ENCODE results near the gene KLHL8.
A peak's percentile ranks its signal among the peaks of the same experiment; 100 is the strongest.
"Not testable (repeated sequence)": the region's sequence is repeated elsewhere in the genome, so short reads cannot be mapped to it uniquely, and the experiment has no call there.

KLHL8 gene

GRCh38 chr4:87227751-87228151 lies 7.3 kb upstream of the KLHL8 start:
- DNase-seq: no peak

- no peak for DNase-seq
These were observed 5.5 kb upstream of the KLHL8 start for GRCh38 chr4:87225936-87226335.

- no peak for DNase-seq
These were observed 3.9 kb upstream of the KLHL8 start for GRCh38 chr4:87224141-87224923.

GRCh38 chr4:87219632-87220093 lies 755 bp downstream of the KLHL8 start:
- DNase-seq: no peak

- DNase-seq: not testable (repeated sequence)
These were observed 3.1 kb downstream of the KLHL8 start for GRCh38 chr4:87217235-87217763.

GRCh38 chr4:87216469-87216868 lies 3.9 kb downstream of the KLHL8 start:
- no peak for DNase-seq

DNA sequence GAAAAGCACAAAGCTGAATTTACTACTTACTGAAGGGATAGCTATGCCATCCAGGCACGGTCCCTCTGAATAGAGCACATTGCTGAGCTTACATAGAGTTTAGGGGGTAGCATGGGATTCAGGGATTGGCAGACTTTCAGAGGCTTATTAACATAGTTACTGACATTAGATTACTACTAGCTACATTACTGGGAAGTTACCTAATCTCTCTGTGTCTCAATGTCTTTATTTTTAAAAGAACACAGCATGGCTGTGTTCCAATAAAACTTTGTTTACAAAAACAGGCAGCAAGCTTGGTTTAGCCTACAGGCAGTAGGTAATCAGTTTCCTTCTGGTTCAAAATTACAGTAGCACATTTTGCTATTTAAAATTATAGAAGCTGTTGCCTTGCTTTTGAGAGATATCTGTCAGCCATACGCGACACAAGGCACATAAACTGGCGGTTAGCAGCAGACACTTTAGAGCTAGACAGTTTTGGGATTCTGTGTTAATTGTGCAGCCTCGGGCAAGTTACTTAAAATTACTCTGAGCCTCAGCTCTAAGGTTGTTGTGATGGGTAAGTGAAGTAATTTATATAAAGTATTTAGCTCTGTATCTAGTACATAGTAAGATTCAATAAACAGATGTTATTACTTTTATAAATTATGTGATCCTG lies 6.9 kb downstream of the KLHL8 start:
- no peak for DNase-seq

DNA sequence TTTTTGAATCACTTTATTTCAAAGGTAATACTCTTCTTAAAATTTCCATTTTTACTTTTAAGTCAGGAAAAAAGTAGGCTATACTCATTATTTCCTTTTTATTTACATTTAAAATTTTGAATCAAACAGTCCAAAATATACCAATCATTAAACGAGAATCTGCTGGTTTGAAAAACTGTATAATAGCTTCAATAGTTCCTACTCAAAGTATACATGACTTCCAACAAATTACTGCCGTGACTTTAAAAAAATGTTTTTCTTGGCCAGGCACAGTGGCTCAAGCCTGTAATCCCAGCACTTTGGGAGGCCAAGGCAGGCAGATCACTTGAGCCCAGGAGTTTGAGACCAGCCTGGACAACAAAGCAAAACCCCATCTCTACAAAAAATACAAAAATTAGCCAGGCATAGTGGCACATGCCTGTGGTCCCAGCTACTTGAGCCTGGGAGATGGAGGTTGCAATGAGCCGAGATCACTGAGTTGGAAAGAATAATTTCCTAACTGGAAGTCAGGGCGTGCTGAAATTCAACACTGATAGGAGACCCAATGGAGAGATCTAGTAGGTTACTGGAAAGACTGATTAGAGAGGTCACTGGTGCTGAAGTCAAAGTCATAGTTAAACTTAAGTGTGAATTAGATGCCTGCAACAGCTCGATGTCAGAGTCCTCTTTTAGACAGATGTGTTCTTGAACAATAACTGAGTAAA lies 9.0 kb downstream of the KLHL8 start:
- no peak for DNase-seq

DNA sequence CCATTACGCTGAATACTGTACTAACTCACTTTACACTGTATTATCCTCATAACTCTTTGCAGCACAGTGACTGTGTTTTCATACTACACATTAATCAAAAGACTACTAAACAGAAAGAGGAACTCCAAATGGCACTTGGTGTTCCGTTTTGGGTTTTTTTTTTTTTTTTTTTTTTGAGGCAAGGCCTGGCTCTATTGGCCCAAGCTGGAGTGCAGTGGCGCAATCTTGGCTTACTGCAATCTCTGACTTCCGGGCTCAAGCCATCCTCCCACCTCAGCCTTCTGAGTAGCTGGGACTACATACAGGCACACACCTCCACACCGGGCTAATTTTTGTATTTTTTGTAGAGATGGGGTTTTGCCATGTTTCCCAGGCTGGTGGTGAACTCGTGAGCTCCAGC lies 10.7 kb downstream of the KLHL8 start:
- DNase-seq: peak; percentile 89

GRCh38 chr4:87209182-87209581 lies 11.2 kb downstream of the KLHL8 start:
- DNase-seq: no peak

- no peak for DNase-seq
These were observed 15.9 kb downstream of the KLHL8 start for GRCh38 chr4:87204559-87204958.

DNA sequence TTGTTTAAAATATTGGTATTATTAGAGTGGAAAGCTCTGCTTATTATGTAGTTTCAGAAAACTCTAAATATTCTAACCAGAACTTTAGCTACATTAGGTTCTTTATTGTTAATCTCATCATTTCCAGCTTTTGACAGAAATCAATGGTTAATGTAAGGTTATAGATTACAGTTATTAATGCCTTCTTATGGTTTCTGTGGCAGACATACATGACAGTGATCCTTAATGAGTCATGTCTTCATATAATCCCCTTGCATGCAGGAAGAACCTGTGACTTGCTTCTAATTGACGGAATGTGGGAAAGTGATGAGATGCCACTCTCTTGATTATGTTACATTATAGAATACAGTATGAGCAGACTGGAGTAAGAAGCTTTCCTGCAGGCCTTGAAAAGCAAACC lies 23.5 kb downstream of the KLHL8 start:
- DNase-seq: no peak

DNA sequence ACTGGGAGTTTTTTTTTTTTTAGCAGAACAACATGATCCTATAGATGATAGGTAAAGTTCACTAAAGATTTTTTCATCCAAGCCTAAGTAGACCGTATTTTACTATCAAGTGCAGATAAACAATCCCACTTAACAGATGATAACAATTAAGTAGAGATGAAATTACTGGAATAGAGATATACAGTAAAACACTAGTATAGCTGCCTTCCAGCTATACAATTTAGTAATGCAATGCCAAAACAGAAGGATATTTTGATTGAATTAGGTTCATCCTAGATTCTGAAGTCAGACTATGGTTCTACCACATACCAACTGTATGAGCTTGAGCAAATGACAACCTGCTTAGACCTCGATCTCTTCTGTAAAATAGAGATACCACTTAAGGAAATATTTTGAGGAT lies 24.3 kb downstream of the KLHL8 start:
- DNase-seq: no peak

- DNase-seq: no peak
These were observed 26.3 kb downstream of the KLHL8 start for GRCh38 chr4:87193958-87194675.

- DNase-seq: no peak
These were observed 28.1 kb downstream of the KLHL8 start for GRCh38 chr4:87192145-87192919.

DNA sequence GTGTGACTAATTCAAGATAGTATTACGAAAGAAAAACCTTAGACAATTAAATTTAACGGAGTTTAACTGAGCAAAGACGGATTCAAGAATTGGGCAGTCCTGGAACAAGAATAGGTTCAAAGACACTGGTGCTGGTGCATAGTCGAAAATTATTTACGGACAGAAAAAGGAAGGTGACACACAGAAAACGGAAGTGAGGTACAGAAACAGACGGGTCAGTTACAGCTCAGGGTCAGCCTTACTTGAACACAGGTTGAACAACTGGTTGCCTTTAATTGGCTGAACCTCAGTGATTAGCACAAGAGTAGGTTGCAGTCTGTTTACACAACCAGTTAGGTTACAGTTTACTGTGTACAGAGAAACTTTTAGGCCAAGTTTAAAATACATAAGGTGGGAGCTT lies 31.5 kb downstream of the KLHL8 start:
- DNase-seq: no peak

GRCh38 chr4:87188048-87188447 lies 32.4 kb downstream of the KLHL8 start:
- no peak for DNase-seq

DNA sequence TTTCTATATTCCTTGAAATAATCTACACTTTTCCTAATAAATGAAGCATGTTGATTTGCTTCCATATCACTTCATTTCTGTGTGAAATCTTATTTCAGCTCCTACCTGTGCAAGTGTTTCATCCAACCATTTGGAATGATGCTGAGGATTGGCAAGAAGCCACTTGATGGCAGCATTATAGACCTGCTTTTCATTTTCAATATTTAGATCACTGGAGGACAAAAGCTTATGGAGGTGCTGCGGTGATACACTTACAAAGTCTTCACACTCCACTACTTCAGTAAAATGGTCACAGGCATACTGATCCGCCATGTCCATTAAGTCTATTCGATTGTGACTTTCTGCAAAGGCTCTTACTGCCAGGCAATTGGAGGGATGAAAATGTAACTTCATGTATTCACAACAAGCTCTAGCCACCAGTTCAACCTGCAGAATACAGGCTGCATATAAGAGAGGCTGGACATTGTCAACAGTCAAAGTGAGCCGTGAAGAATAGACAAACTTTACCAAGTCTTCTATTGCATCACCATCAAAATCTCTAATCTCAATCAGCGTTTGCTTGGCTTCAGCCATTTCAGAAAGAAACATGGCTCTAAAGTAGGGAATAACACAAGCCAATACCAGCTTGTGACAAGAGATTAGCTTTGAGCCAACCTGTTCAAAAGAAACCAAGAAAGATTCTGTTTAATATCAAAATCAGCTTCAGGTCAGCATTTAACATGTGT lies 35.1 kb downstream of the KLHL8 start:
- DNase-seq: no peak

DNA sequence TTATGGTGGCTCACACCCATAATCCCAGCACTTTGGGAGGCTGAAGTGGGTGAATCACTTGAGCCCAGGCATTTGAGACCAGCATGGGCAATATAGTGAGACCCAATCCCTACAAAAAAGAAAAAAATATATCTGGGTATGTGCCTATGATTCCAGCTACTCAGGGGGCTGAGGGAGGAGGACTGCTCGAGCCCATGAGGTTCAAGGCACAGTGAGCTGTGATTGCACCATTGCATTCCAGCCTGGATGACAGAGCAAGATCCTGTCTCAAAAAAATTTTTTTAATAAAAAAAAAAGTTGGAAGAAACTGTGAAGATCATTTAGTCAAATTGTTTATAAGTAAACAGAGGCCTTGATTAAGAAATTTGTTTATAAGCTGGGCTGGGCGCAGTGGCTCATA lies 39.7 kb downstream of the KLHL8 start:
- no peak for DNase-seq

DNA sequence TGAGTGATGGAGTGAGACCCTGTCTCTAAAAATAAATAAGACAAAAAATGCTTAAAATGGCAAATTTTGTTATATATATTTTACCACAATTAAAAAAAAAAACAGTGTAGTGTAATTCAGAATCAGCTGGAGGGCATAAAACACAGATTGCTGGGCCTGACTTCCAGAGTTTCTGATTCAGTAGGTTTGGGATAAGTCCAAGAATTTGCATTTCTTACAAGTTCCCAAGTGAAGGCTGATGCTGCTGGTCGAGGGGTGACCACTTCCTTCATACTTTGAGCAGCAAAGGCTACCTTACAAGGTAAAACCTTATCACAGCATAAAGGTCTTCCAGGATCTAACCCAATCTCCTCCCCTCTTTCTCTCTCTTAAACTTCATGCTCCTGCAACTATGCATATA lies 40.7 kb downstream of the KLHL8 start:
- DNase-seq: no peak

GRCh38 chr4:87174672-87175071 lies 45.7 kb downstream of the KLHL8 start:
- no peak for DNase-seq
